Activated CD4-positive, alpha-beta T cell treated with anti-CD3 and anti-CD28 coated beads, Interleukin-2, amount 50 U/mL, for 1 hour (primary cell): ENCODE results near the gene RGS6.

Experiments
- DNase-seq: peaks from one replicate; pipeline ENCODE4 v3.0.0-alpha.2; 2020

The RGS6 gene

DNA sequence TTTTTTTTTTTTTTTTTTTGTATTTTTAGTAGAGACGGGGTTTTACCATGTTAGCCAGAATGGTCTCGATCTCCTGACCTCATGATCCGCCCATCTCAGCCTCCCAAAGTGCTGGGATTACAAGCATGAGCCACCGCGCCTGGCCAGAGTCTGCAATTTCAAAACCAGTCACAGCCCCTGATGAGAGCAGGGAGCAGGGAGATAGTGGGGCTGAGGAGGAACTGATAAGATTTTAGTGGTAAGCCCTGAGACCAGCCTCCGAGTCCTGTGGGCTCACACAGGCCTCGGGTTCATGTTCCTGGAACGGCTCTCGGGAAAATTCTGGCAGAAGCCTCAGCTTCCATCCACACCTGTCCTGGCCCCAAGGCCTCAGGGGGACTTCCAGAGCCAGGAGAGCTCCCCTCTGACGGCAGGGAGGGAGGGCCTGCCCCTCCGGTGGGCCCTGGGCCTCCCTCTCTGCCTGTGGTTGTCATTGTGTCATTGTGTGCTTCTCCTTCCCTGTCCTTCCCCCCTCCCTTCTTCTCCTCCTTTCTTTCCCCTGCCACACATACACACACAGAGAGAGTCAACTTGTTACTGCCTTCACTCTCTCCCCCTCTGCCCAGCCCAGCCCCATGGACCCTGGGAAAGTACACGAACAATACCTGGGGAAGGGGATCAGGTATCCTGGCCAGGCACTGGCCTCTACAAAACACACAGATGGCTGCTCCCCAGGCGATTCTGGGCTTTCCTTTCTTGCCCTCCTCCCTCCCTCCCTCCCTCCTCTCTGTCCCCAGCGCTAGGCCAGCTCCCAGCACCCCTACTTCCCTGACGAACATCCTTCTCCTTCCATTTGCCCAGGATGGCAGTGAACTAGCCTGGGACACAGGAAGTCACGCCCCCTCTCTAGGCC, 667.6 kb downstream of the RGS6 start:
- no peak for DNase-seq

DNA sequence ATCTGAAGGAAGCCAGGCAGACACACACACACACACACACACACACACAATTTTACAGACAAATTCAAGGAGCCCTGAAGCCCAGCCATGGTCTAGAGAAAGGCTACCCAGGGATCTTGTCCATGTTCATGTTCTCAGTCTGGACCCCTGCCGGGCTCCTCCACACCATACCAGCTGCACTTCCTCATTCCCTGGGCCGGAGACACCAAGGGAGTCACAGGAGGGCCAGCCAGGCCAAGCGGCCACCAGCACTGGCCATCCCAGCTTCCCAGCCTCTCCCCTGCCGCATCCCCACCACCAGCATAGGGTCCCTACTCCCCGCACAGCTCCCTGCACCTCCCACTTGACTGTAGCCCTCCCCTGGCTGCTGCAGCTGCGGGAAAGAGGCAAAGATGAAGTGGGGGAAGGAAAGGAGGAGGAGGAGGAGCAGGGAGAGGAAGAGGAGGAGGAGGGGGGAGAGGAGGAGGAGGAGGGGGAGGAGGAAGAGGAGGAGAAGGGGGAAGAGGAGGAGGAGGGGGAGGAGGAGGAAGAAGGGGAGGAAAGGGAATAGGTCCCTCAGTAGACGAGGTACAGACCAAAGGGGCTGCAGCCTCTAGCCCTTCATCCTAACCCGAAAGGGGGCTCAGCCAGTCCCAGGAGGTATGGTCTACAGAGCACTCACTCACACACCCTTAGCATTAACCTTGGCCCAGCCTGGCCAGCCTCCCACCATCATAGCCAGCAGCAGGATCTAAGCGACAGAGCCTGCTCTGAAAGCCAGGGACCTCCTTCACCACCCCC, 668.5 kb downstream of the RGS6 start:
- DNase-seq: no peak

DNA sequence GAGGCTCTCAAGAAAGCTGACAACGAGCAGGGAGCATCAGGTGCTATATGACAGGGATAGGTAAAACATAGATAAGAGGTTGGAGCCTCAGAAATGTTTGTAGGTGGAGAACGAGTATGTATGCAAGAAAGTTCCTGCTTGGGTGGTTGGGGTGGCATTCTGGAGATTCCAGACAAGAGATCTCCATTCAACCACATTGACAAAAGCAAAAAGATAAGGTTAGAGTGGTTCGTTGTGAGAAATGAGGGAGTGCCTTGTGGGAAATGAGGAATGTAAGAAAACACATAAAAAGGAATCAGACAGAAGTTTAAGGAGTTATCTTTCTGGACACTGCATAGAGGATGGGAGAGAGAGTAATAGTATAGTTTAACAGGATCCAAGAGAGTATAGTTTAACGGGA, 671.4 kb downstream of the RGS6 start:
- DNase-seq: no peak

DNA sequence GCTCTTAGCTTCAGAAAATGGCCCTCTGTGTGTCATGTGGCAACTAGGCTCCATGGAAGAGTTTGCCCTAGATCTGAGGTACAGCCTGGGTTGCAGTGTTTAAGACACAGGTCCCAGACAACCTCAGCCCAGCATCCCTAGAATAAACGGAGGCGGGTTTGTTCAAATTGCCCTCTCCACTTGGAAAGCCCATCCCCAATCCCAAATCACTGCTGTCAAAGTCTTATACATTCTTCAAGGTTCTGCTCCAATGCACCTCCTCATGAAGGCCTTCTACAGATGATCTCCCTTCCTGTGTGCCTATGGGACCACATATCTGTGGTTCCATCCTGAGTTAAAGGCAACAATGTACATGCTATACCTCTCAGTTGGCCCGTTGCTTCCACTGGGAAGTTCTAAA, 671.9 kb downstream of the RGS6 start:
- DNase-seq: no peak

GRCh38 chr14:72605096-72605920, 673.1 kb downstream of the RGS6 start:
- no peak for DNase-seq

DNA sequence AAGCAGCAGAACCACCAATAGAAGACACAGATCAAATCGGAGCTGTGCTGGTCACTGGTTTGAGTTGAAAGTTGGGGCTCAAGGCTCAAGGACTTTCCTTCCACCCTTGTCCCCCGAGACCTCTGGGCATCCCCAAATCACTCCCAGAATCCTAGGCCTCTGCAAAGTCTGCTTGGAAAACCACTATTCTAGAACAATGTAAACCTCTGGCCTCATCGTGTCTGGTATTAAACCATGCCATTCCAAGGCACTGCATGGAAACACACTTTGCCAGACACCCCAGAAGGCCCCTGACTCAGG, 673.6 kb downstream of the RGS6 start:
- DNase-seq: no peak

- no peak for DNase-seq
These were observed 674.6 kb downstream of the RGS6 start for GRCh38 chr14:72606879-72607278.

- DNase-seq: no peak
These were observed 675.3 kb downstream of the RGS6 start for GRCh38 chr14:72607386-72608130.

GRCh38 chr14:72608391-72609204, 676.4 kb downstream of the RGS6 start:
- no peak for DNase-seq

GRCh38 chr14:72609205-72609916, 677.1 kb downstream of the RGS6 start:
- DNase-seq: no peak

- DNase-seq: no peak
These were observed 678.0 kb downstream of the RGS6 start for GRCh38 chr14:72610096-72610830.

DNA sequence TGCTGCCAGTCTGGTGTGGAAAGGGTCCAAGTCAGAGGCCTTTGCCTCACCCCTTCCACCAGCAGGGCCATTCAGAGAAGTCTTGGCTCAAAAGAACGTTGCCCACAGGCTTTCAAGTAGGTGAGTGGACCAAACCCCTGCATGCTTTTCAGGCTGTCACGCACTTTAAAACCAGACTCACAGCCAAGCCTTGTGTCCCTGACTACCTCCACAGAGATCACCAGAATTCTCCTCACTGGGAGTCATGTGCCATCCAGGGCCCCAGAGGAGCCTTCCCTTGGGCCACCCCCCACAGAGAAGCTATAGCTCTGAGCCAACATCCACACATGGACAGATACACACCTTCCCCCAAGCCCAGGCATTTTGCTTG, 678.6 kb downstream of the RGS6 start:
- DNase-seq: no peak

- no peak for DNase-seq
These were observed 679.3 kb downstream of the RGS6 start for GRCh38 chr14:72611506-72611905.

DNA sequence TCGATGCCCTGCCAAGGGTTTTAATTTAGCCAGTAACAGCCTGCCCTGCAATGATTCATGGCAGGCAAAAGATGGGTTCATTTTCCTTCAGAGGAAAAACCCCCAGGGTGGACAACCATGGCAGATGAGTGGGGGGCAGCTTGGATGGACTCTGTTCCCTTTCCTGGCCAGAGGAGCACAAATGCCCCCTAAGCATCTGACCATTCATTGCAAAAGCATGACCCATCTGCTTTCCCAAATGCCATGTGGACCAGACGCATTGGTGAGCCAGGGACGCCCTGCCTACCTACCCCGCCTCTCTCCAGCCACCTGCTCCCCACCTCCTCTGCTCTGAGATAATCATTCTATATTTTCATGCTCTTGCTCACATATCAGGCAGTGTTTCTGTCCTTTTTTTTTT, 679.8 kb downstream of the RGS6 start:
- DNase-seq: no peak

GRCh38 chr14:72613231-72613974, 681.2 kb downstream of the RGS6 start:
- no peak for DNase-seq

DNA sequence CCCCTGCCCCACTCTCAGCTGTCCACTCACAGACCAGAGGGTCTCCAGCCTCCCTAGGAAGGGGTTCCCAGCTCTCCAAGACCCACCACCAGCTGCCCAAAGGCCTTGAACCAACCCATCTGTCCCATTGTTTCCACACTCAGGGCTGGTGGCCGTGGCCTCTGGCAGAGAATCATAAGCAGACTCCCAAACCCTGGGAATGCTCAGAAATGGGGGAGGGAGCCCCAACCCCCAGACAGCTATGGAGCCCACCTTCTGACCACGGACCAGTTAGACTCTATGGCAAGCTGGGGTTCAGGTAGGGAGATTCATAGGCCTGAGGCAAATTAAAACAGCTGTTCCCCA, 681.7 kb downstream of the RGS6 start:
- DNase-seq: no peak

- no peak for DNase-seq
These were observed 682.1 kb downstream of the RGS6 start for GRCh38 chr14:72614365-72614764.

GRCh38 chr14:72614891-72615415, 682.7 kb downstream of the RGS6 start:
- no peak for DNase-seq

DNA sequence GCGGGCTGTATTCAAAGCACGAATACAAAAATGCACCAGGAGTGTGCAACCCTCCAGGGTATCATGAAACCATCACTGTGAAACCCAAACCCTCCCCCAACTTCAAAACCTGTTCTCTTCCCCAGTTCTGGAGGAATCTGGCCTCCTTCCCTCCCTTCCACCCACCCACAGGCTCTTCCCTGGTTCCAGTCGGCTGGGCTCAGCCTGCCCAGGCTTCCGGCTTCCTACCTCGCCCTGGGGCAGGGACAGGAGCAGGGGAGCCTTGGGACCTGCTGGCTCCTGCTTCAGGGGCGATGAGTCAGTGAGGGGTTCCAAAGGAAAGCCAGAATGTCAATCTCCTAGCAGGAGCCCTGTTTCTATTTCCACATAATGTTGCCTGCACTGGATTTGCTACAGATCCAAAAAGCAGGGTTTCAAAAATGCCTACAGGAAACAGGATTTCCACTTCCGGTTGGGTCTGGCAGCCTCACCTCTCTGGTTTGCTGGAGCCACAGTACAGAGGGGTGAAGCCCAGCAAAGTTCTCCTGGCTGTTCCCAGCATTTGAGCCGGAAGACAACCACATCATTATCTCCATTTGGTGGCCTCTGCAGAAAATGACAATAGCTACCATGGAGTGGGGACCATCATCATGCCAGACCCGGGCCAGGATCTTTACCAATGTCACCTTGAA, 683.4 kb downstream of the RGS6 start:
- no peak for DNase-seq
